AG09319 (cell line): Measurements from ENCODE around the gene TMTC4.
A peak's percentile ranks its signal among the peaks of the same experiment; 100 is the strongest.

Experiments
- DNase-seq: peaks from one replicate; pipeline ENCODE4 v3.0.0-alpha.2; 2010; ENCODE audit warnings: low read depth; ENCODE audit errors: extremely low read depth
- TF ChIP-seq, protein P1 (sequence below): IDR thresholded peaks from 2 replicates; pipeline ENCODE4 v1.5.1; 2011; ENCODE audit warnings: low read depth, mild to moderate bottlenecking, inconsistent platforms, low read length, moderate library complexity

The TMTC4 gene

GRCh38 chr13:100657881-100658315 is 16.7 kb downstream of the TMTC4 start:
- no peak for DNase-seq
- TF ChIP-seq, protein P1, sequence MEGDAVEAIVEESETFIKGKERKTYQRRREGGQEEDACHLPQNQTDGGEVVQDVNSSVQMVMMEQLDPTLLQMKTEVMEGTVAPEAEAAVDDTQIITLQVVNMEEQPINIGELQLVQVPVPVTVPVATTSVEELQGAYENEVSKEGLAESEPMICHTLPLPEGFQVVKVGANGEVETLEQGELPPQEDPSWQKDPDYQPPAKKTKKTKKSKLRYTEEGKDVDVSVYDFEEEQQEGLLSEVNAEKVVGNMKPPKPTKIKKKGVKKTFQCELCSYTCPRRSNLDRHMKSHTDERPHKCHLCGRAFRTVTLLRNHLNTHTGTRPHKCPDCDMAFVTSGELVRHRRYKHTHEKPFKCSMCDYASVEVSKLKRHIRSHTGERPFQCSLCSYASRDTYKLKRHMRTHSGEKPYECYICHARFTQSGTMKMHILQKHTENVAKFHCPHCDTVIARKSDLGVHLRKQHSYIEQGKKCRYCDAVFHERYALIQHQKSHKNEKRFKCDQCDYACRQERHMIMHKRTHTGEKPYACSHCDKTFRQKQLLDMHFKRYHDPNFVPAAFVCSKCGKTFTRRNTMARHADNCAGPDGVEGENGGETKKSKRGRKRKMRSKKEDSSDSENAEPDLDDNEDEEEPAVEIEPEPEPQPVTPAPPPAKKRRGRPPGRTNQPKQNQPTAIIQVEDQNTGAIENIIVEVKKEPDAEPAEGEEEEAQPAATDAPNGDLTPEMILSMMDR: no peak

DNA sequence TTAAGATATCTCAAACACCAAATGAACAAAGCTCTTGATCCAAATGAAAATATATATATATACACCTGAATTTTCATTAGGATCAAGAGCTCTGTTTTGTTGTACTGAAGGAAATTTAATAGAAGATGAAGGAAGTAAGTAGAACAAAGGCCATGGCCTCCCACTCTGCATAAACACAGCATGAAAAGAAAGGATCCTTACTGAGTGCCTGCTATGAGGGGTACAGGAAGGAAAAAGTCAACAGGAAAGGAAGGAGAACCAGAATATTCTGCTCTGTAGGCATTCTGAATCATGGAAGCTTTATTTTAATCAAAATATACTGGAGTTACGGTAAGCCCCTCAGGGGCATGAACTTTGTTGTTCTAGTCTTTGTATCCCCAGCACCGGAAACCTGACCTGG is 22.1 kb downstream of the TMTC4 start:
- no peak for DNase-seq
- TF ChIP-seq, protein P1: no peak

DNA sequence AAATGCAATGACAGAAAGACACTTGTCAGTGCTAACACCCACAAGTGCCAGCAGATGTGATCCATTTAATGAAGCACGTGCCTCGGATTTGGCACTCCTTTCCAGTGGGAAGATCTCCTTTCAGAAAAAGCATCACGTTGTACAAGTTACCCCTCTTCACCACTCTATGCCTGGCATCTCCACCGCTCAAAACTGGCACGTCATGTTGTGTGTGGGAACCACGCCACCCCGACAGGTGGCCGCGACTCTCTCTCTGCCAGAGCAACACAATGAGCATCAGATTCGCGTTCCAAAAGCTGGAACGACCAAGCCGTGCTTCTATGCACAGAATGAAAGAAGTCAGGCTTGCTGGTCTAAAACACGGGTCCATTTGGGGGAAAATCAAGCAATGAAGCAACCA is 24.3 kb downstream of the TMTC4 start:
- TF ChIP-seq, protein P1: no peak
- no peak for DNase-seq

DNA sequence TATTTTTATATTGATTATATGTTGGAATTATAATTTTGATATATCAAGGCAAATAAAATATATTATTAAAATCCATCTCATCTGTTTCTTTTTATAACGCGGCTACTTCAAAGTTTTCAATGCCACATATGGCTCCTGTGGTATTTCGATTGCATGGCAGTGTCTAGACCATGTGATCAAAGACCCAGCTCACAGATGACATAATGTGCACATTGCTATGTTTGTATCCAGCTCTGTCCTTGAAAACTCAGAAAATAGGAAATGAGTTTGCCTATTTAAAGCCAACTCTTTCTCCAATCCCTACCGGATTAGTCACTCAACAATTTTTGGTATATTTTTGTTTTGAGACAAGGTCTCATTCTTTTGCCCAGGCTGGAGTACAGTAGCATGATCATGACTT is 26.2 kb downstream of the TMTC4 start:
- no peak for DNase-seq
- TF ChIP-seq, protein P1: no peak

DNA sequence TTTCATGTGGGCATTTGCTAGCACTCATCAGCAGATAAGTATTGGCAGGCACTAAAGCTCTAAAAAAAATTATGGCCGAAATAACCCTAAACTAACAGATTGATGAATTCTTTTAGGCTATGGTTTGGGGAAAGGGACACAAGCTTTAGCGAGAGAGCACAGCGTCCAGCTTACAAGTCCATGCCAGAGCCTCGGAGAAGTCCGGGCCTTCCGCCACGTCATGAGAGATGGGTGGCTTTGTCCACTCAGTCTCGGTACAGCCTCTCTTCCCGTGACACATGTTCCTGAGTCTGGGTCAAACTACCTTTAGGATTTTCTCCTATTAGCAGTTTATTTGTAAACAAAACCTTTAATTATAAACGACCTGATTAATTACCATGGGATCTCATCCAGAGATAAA is 27.7 kb downstream of the TMTC4 start:
- TF ChIP-seq, protein P1: no peak
- no peak for DNase-seq

- DNase-seq: no peak
- TF ChIP-seq, protein P1: peak; percentile 35
These were observed 28.4 kb downstream of the TMTC4 start for GRCh38 chr13:100646030-100646673.

- TF ChIP-seq, protein P1: no peak
- no peak for DNase-seq
These were observed 29.2 kb downstream of the TMTC4 start for GRCh38 chr13:100645382-100645781.
